GM21825 (cell line): ENCODE results near the gene PLA2G10.
"Not testable (repeated sequence)": the region's sequence is repeated elsewhere in the genome, so short reads cannot be mapped to it uniquely, and the experiment has no call there.

Experiments used
- ATAC-seq: cut with Tn5 transposase; IDR thresholded peaks from one replicate; pipeline ENCODE4 v1.9.1; 2021; ENCODE audit warnings: mild to moderate bottlenecking, moderate library complexity; ENCODE audit not compliant: unreplicated experiment

PLA2G10 gene, protein sequence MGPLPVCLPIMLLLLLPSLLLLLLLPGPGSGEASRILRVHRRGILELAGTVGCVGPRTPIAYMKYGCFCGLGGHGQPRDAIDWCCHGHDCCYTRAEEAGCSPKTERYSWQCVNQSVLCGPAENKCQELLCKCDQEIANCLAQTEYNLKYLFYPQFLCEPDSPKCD

DNA sequence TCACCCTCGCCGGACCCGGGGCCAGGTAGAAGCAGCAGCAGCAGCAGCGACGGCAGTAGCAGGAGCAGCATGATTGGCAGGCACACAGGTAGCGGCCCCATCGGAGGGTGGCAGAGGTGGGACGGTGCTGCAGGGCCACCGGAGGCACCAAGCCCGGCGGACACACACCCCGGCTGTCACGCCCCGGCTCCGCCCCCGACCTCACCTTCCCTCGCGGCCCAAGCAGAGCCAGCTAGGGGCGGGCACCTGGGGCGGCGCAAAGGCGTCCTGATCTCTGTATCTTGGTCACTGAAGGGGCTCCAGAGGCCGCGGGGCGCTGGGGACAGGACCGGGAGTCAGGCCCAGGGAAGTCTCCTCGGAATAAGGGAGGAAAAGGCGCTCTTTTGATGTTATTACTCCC is at the start of gene PLA2G10:
Gene PLA2G10, minus strand, starts transcription at position 180 of the 400 bp plus-strand sequence. Its CDS starts 79 bp downstream, at position 101.
- not testable (repeated sequence) for ATAC-seq

DNA sequence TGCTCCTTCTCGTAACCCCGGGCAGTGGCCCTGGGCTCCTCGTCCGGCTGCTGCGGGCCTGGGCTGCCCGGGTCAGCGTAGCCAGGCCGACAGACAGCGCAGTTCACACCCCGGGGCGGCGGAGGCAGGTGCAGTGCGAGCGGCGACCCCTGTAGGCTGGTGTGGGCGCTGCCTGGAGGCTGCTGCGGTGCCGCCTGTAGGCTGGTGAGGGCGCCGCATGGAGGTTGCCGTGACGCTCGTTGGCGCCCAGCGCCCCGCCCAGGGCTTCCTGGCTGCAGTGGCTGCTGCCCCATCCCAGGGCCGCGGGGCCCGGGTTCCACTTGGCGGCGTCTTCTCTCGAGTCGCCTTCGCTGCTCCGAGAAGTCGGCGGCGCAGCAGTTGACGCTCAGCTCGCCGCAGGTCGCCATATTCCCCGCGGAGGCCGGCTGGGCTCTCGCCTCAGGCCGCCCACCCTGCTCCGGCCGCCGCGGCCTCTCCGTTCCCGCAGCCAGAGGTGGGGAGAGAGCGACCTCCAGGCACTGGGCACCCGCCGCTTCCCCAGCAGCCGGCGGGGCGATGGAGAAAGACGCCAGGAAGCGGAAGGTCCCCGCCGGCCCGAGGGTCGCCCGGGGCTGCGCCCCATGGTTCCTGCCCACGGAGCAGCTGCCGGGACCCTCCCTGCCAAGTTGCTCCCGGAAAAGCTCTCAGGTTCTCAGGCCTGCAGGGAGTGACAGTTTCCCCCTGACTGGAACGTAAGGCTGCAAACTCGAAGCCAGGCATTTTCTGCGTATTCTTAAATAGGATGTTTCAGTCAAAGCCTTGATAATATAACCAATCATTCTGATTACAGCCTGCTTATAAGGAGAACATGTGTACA is 48.4 kb upstream of the PLA2G10 start, which contains the start of gene NPIPA2:
Gene NPIPA2, plus strand, starts transcription at position 261 of the 856 bp plus-strand sequence. CDS start 5,533 bp downstream, outside the sequence.
- ATAC-seq = peak; percentile 99

DNA sequence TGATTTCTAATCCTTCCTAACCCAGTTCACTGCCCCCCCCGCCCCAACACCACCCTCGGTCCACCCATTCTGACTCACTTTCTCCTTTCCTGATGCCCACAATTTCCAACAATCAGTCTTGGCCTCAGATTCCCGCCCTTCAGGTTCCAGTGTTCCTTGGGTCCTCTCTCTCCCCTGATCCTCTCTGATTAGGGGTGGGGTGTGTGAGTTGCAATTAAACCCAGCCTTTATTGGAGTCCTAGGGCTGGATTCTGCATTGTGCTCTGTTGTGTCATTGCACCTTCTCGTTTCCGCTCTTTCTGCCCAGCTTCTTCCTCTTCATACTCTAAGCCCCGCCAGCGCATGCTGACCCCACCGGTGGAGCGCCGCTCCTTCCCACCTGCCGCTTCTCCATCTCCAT is 47.7 kb upstream of the PLA2G10 start:
- ATAC-seq = not testable (repeated sequence)

DNA sequence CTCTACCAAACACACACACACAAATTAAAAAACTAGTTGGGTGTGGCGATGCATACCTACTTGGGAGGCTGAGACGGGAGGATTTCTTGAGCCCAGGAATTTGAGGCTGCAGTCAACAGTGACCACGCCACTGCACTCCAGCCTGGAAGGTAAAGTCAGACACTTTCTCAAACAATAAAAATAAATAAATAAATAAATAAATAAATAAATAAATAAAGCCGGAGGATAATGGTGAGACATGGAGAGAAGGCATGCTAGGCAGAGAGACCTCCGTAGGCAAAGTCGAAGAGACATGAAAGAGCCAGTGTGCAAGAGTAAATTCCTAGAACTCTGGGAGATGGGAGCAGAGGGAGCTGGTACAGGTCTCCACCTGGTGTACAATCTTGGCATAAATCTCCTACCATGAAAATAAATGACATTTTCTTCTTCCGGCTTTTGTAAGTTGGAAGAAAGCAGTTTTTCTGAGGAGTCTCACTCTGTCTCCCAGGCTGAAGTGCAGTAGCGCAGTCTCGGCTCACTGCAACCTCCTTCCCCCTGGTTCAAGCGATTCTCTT is 46.8 kb upstream of the PLA2G10 start:
- not testable (repeated sequence) for ATAC-seq

DNA sequence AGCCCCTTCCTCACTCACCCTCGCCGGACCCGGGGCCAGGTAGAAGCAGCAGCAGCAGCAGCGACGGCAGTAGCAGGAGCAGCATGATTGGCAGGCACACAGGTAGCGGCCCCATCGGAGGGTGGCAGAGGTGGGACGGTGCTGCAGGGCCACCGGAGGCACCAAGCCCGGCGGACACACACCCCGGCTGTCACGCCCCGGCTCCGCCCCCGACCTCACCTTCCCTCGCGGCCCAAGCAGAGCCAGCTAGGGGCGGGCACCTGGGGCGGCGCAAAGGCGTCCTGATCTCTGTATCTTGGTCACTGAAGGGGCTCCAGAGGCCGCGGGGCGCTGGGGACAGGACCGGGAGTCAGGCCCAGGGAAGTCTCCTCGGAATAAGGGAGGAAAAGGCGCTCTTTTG is 39.1 kb upstream of the PLA2G10 start:
- not testable (repeated sequence) for ATAC-seq

DNA sequence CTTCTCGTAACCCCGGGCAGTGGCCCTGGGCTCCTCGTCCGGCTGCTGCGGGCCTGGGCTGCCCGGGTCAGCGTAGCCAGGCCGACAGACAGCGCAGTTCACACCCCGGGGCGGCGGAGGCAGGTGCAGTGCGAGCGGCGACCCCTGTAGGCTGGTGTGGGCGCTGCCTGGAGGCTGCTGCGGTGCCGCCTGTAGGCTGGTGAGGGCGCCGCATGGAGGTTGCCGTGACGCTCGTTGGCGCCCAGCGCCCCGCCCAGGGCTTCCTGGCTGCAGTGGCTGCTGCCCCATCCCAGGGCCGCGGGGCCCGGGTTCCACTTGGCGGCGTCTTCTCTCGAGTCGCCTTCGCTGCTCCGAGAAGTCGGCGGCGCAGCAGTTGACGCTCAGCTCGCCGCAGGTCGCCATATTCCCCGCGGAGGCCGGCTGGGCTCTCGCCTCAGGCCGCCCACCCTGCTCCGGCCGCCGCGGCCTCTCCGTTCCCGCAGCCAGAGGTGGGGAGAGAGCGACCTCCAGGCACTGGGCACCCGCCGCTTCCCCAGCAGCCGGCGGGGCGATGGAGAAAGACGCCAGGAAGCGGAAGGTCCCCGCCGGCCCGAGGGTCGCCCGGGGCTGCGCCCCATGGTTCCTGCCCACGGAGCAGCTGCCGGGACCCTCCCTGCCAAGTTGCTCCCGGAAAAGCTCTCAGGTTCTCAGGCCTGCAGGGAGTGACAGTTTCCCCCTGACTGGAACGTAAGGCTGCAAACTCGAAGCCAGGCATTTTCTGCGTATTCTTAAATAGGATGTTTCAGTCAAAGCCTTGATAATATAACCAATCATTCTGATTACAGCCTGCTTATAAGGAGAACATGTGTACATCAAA is 9.3 kb upstream of the PLA2G10 start, which contains the start of gene NPIPA3:
Gene NPIPA3, plus strand, starts transcription at position 256 of the 856 bp plus-strand sequence. CDS start 5,533 bp downstream, outside the sequence.
- peak; percentile 99 for ATAC-seq

DNA sequence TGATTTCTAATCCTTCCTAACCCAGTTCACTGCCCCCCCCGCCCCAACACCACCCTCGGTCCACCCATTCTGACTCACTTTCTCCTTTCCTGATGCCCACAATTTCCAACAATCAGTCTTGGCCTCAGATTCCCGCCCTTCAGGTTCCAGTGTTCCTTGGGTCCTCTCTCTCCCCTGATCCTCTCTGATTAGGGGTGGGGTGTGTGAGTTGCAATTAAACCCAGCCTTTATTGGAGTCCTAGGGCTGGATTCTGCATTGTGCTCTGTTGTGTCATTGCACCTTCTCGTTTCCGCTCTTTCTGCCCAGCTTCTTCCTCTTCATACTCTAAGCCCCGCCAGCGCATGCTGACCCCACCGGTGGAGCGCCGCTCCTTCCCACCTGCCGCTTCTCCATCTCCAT is 8.6 kb upstream of the PLA2G10 start:
- not testable (repeated sequence) for ATAC-seq

DNA sequence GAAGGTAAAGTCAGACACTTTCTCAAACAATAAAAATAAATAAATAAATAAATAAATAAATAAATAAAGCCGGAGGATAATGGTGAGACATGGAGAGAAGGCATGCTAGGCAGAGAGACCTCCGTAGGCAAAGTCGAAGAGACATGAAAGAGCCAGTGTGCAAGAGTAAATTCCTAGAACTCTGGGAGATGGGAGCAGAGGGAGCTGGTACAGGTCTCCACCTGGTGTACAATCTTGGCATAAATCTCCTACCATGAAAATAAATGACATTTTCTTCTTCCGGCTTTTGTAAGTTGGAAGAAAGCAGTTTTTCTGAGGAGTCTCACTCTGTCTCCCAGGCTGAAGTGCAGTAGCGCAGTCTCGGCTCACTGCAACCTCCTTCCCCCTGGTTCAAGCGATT is 7.8 kb upstream of the PLA2G10 start:
- not testable (repeated sequence) for ATAC-seq

DNA sequence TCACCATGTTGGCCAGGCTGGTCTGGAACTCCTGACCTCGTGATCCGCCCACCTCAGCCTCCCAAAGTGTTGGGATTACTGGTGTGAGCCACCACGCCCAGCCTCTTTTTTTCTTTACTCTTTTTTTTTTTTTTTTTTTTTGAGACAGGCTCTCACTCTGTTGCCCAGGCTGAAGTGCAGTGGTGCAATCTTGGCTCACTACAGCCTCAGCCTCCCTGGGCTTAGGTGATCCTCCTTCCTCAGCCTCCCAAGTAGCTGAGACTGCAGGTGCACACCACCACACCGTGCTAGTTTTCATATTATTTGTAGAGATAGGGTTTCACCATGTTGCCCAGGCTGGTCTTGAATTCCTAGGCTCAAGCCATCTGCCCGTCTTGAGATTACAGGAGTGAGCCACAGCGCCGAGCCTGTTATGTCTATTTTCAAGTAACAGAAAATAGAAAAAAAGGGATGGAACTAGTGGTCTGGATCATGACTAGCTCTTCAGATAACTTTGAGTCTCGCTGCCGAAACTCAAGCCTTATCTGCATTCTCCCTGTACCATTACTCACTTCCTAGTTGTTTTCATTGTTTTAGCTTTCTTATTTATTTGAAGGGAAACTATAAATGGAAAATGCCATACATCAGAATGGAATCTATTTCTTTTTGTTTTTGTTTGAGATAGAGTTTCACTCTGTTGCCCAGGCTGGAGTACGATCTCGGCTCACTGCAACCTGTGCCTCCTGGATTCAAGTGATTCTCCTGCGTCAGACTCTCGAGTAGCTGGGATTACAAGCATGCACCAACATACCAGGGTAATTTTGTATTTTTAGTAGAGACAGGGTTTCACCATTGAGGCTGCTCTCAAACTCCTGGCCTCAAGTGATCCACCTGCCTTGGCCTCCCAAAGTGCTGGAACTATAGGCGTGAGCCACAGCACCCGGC is 8.0 kb downstream of the PLA2G10 start:
- not testable (repeated sequence) for ATAC-seq

DNA sequence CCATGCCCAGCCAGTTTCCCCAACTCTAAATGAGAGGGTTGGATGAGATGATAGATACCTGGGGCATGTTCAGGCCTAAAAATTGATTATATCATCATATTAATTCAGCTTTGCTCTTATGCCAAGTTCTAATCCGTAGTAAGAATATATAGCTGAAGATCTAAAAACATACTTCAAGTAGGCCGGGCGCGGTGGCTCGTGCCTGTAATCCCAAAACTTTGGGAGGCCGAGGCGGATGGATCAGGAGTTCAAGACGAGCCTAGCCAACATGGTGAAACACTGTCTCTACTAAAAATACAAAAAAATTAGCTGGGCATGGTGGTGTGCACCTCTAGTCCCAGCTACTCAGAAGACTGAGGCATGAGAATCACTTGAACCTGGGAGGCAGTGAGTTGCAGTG is 12.0 kb downstream of the PLA2G10 start:
- no peak for ATAC-seq

DNA sequence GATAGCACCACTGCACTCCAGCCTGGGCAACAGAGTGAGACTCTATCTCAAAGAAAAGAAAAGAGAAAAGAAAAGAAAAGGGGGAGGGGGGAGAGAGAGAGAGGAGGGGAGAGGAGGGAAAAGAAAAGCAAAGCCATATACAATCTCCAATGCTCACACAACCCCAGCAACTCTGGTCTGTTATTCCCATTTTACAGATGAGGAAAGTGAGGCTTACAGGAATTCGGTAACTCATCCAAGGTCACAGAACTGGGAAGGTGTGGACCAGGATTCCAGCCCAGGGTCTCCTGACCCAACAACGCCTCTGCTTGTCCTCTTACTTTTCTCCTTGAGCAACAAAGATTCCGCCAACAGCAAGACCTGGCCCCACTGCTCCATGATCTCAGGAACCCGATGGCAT is 13.0 kb downstream of the PLA2G10 start:
- no peak for ATAC-seq

DNA sequence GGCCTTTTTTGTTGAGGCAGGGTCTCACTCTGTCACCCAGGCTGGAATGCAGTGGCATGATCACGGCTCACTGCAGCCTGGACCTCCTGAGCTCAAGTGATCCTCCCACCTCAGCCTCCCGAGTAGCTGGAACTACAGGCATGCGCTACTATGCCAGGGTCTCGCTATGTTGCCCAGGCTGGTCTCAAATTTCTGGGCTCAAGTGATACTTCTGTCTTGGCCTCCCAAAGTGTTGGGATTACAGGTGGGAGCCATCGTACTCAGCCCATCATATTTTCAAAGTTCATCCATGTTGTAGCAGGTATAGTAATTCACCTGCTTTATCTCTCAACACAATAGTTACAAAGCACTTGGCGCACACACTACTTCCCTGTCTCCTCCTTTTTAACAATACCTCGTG is 13.7 kb downstream of the PLA2G10 start:
- not testable (repeated sequence) for ATAC-seq

DNA sequence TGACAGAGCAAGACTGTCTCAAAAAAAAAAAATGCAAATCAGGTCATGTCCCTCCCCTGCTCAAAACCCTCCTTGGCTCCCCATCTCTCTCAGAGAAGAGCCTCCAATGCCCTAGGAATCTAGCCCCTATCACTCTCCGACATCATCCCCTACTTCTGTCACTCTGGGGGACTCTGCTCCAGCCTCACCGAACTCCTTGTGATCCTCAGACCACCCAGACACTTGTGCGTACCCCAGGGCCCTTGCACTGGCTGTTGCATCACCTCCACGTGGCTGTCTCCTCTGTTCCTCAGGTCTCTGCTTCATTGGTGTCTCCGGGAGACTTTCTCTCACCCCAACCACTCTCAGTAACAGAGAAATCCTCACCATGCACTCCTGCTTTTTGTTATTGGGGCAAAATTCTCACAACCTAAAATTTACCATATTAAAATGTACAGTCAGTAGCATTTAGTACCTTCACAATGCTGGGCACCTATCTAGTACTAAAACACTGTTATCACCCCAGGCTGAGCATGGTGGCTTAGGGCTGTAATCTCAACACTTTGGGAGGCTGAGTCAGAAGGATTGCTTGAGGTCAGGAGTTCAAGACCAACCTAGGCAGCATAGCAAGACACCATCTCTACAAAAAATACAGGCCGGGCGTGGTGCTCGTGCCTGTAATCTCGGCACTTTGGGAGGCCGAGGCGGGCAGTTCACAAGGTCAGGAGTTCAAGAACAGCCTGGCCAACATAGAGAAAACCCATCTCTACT is 15.2 kb downstream of the PLA2G10 start:
- no peak for ATAC-seq

DNA sequence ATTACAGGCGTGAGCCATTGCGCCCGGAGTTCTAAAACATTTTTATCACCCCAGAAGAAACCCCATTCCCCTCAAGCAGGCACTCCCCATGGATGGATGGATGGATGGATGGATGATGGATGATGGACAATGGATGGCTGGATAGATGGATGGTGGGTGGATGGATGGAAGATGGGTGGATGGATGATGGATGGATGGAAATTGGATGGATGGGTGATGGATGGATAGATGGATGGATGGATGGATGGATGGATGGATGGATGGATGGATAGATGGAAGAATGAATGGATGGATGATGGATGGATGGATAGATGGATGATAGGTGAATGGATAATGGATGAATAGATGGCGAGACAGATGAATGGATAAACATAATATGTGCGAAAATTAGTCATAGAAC is 16.5 kb downstream of the PLA2G10 start:
- no peak for ATAC-seq

DNA sequence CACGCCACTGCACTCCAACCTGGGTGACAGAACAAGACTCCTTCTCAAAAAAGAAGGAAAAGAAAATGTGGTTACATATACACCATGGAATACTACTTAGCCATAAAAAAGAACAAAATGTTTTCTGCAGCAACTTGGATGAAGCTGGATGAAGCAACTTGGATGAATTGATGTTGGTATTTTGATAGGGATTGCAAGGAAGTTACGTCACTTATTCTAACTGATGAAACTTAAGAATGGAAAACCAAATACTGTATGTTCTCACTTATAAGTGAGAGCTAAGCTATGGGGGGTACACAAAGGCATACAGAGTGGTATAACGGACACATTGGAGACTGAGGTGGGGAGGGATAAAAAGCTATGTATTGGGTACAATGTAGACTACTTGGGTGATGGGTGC is 17.5 kb downstream of the PLA2G10 start:
- ATAC-seq = no peak

DNA sequence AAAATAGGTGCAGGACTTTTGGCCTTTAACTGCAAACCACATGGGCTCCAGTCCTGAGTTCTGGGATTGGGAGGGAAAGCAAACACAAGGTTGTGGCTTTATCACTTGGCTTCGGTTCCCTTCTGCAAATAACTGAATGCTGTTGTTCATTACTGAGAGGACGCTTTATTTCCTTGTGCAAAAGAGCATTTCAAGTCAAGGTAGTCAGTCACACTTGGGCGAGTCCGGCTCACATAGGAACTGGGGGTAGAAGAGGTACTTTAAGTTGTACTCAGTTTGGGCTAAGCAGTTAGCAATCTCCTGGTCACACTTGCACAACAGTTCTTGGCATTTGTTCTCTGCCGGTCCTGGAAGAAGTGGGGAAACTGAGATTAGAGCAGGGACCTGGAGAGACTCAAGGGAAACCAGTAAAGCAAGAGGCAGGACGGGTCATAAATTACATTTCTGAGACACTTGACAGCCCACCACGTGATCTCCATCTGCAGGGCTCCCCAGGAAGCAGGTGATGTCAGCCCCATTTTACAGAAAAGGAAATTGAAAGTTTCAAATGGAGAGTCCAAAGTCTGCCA is 21.6 kb downstream of the PLA2G10 start:
- peak; percentile 70 for ATAC-seq

DNA sequence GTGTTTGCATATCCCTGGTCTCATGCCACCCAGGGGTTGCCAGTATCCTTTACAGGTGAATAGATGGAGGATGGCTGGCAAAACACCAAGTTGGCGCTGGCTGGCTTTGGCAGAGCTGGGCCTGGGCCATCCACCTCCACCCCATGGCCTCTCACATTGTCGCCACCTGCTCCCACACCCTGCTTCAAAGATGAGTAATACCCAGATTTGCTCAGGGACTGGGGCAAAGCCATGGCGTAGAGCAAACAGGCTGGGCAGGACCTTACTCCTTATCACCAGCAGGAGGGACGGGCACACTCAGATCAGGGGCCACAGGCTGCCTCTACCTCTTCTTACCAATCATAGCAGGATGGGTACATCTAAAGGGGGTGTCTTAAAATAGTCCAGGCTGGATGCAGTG is 24.3 kb downstream of the PLA2G10 start:
- no peak for ATAC-seq

DNA sequence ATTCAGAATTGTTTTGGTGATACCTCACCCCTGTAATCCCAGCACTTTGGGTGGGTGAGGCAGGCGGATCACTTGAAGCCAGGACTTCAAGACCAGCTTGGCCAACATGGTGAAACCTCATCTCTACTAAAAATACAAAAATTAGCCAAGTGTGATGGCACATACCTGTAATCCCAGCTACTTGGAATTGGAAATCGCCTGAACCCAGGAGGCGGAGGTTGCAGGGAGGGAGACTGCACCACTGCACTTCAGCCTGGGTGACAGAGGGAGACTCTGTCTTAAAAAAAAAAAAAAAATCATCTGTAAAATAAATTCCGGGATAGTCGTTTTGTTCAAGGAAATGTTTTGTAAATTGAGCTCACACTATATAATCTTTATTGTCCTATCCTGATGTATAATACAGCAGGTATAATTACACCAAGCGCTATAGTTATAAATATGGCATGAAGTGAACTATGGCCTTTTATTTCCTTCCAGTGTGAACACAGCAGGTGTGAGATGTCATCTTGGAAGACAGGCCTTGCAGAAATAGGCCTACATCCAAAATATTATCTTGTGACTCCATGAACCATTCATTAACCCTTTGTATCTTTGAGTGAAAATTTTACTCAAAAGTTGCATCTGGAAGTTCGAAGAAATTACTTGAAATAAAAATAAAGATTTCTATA is 25.4 kb downstream of the PLA2G10 start:
- ATAC-seq = no peak
